OCI-LY7 (cell line): Measurements from ENCODE around the gene PLA2G15.

Experiments used
- CTCF ChIP-seq: fragments of 200-600 bp; sonication (generic); conservative IDR thresholded peaks from 2 replicates; pipeline ENCODE4 v1.5.1; 2014; ENCODE audit warnings: mild to moderate bottlenecking, antibody characterized with exemption, low read length, moderate library complexity, mixed read lengths
- EZH2phosphoT487 ChIP-seq: fragments of 200-600 bp; sonication (generic); IDR thresholded peaks from 2 replicates; pipeline ENCODE4 v1.6.1; 2018; ENCODE audit warnings: low read depth, borderline replicate concordance, mild to moderate bottlenecking, mixed run types, antibody characterized with exemption, low read length, moderate library complexity, mixed read lengths

- TF ChIP-seq CTCF (no peak), EZH2phosphoT487 (no peak)
Observed at GRCh38 chr16:68214726-68215125, 30.4 kb upstream of the PLA2G15 start.
